ENCODE results near the gene RNF14. TPM values are rescaled to one million over a fixed set of nuclear protein-coding genes. Genes with fewer than 3 reads are reported as not detected.

RNF14 gene
- total and polyA plus RNA-seq, 12 donors: 20.3 to 130 (median 100) TPM

DNA sequence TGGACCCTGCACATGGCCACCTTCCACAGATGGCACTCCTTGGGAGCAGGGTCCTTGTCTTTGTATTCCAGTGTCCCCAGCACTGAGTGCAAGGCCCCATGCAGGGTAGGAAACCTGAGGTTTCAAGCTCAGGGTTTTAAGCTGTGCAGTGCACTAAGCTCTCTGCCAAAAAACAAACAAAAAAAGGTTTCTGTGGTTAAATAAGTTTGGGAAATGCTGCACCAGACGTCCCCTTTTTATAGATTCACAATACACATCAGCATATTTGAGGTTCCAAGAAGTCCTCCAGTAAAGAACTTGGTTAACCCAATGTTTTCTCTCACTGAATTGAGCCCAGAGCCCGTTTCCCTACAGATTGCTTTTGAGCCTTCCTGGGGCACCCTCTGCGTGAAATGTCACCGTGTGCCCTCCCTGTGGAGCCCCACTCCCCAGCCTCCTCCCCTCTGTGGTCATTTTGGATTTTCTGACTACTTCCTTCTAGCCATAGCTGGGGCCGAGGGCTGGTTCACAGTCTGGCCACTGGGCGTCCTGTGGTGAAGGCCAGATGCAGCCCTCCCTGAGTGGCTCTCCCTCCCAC lies 28.1 kb upstream of the RNF14 start:
- peak in 1 of 2 donors; percentile 25 for DNase-seq

DNA sequence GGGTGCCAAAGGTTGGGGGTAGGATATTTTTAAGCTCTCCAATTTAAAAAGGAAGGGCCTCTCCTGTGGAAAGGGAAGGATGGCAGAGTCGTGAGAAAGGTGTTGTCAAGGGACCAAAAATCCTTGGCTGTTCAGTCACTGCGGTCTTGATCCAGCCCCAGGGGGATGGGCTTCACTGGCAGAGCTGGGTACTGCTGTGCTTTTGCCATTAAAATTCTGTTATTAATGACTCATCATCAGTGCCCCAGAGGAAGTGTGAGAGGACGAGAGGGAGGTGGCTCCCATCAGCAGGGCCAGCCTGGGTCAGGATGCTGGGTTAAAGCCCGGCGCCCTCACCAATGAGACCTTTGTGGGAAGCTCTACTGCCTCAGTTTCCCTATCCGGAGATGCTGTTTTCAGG lies 27.6 kb upstream of the RNF14 start:
- Histone ChIP-seq H3K27me3 (no peaks in the 10 kb centered on the region), H3K27ac (peak overlapping the region in 8 of 10 donors; percentile 34 to 77 (median 56)), H3K36me3 (peaks cover 0 to 68% (median 30%) of the 10 kb centered on the region in 9 donors), H3K4me1 (peaks cover 2 to 49% (median 41%) of the 10 kb centered on the region in 9 donors), H3K9me3 (no peaks in the 10 kb centered on the region), H3K4me3 (no peak overlapping the region)
- WGBS, 2 donors: 54 to 76% methylated on average over 6 of the region's 6 CpGs
- TF ChIP-seq, protein P1, sequence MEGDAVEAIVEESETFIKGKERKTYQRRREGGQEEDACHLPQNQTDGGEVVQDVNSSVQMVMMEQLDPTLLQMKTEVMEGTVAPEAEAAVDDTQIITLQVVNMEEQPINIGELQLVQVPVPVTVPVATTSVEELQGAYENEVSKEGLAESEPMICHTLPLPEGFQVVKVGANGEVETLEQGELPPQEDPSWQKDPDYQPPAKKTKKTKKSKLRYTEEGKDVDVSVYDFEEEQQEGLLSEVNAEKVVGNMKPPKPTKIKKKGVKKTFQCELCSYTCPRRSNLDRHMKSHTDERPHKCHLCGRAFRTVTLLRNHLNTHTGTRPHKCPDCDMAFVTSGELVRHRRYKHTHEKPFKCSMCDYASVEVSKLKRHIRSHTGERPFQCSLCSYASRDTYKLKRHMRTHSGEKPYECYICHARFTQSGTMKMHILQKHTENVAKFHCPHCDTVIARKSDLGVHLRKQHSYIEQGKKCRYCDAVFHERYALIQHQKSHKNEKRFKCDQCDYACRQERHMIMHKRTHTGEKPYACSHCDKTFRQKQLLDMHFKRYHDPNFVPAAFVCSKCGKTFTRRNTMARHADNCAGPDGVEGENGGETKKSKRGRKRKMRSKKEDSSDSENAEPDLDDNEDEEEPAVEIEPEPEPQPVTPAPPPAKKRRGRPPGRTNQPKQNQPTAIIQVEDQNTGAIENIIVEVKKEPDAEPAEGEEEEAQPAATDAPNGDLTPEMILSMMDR (IDR thresholded peaks at IDR 0.05): no peak
- intact Hi-C loops (cut with DNase I): no loop called here
- peak in 7 of 8 donors; percentile 7 to 46 (median 28) for ATAC-seq
- DNase-seq: no peak

More for the DNA sequence above, 28.1 kb upstream of the RNF14 start:
- Histone ChIP-seq H3K27me3 (no peaks in the 10 kb centered on the region), H3K27ac (peak overlapping the region in 8 of 10 donors; percentile 22 to 77 (median 56)), H3K4me1 (peaks cover 2 to 45% (median 36%) of the 10 kb centered on the region in 9 donors), H3K4me3 (no peak overlapping the region), H3K9me3 (no peaks in the 10 kb centered on the region), H3K36me3 (peaks cover 0 to 68% (median 30%) of the 10 kb centered on the region in 9 donors)
- intact Hi-C loops (cut with DNase I): no loop called here
- TF ChIP-seq, protein P1 (IDR thresholded peaks at IDR 0.05): peak in 4 of 9 donors; percentile 14 to 28 (median 22)
- peak; percentile 25 to 57 (median 38) for ATAC-seq
- 49 to 58% methylated on average over 6 of the region's 6 CpGs for WGBS, 2 donors

GRCh38 chr5:141941779-141942178 lies 27.1 kb upstream of the RNF14 start:
- DNase-seq: no peak
- 80 to 85% methylated on average over 6 of the region's 6 CpGs for WGBS, 2 donors
- Histone ChIP-seq H3K4me3 (no peak overlapping the region), H3K9me3 (no peaks in the 10 kb centered on the region), H3K27ac (peak overlapping the region in 8 of 10 donors; percentile 16 to 77 (median 56)), H3K27me3 (no peaks in the 10 kb centered on the region), H3K4me1 (peaks cover 2 to 54% (median 45%) of the 10 kb centered on the region in 9 donors), H3K36me3 (peaks cover 0 to 65% (median 26%) of the 10 kb centered on the region in 9 donors)
- no peak for ATAC-seq
- TF ChIP-seq, protein P1 (IDR thresholded peaks at IDR 0.05): no peak
- intact Hi-C loops (cut with DNase I): no loop called here

- intact Hi-C loops (cut with DNase I): no loop called here
Observed at GRCh38 chr5:141942185-141942857, 26.6 kb upstream of the RNF14 start.

More at GRCh38 chr5:141942185-141942857, 26.6 kb upstream of the RNF14 start:
- peak overlapping the region in 8 of 10 donors; percentile 16 to 77 (median 56) for H3K27ac ChIP-seq
- H3K4me3 ChIP-seq: no peak overlapping the region
- no peaks in the 10 kb centered on the region for H3K27me3 ChIP-seq
- TF ChIP-seq, protein P1 (IDR thresholded peaks at IDR 0.05): no peak
- peak in 1 of 2 donors; percentile 29 for DNase-seq
- peaks cover 2 to 59% (median 48%) of the 10 kb centered on the region in 9 donors for H3K4me1 ChIP-seq
- WGBS, 2 donors: 50 to 57% methylated on average over 9 of the region's 9 CpGs
- ATAC-seq: peak in 6 of 8 donors; percentile 22 to 64 (median 48)
- no peaks in the 10 kb centered on the region for H3K9me3 ChIP-seq
- peaks cover 0 to 65% (median 21%) of the 10 kb centered on the region in 9 donors for H3K36me3 ChIP-seq

Data from heart right ventricle (tissue), 16 donors.